K562 (cell line): ENCODE measurements around the gene MBOAT2. TPM values are rescaled to one million over a fixed set of nuclear protein-coding genes. Genes with fewer than 3 reads are reported as not detected.

Experiments used
- BMI1 ChIP-seq: fragments of 150-350 bp; IDR thresholded peaks from 2 replicates; pipeline ENCODE4 v1.6.1; 2014; ENCODE audit warnings: low read length
- ETS2 ChIP-seq: IDR thresholded peaks from 2 replicates; pipeline ENCODE4 v1.6.1; 2016; ENCODE audit warnings: borderline replicate concordance, missing genetic modification characterization, mild to moderate bottlenecking, moderate library complexity, missing compliant biosample characterization; ENCODE audit not compliant: poor library complexity, severe bottlenecking
- HMGN3 ChIP-seq: IDR thresholded peaks from 2 replicates; pipeline ENCODE4 v1.6.1; 2011; ENCODE audit warnings: borderline replicate concordance, low read depth, mild to moderate bottlenecking, mixed read lengths, low read length; ENCODE audit not compliant: insufficient read length; ENCODE audit errors: extremely low read depth
- KLF13 ChIP-seq: fragments of 450-650 bp; IDR thresholded peaks from 2 replicates; pipeline ENCODE4 v1.6.1; 2016; ENCODE audit warnings: missing genetic modification characterization, low read depth, mild to moderate bottlenecking, missing compliant biosample characterization, moderate library complexity, borderline replicate concordance
- MXD1 ChIP-seq: fragments of 250-450 bp; sonication (Bioruptor Pico); IDR thresholded peaks from 2 replicates; pipeline ENCODE4 v1.8.0; 2021; ENCODE audit warnings: borderline replicate concordance, mild to moderate bottlenecking, moderate library complexity; ENCODE audit not compliant: poor library complexity, severe bottlenecking
- PTTG1 ChIP-seq: fragments of 450-650 bp; IDR thresholded peaks from 2 replicates; pipeline ENCODE4 v1.6.1; 2016; ENCODE audit warnings: low read depth, mild to moderate bottlenecking, missing genetic modification characterization, missing compliant biosample characterization
- RNF219 ChIP-seq: fragments of 250-450 bp; sonication (Bioruptor Pico); IDR thresholded peaks from 2 replicates; pipeline ENCODE4 v1.5.0; 2022; ENCODE audit warnings: mild to moderate bottlenecking
- U2AF1 ChIP-seq: fragments of 200-400 bp; formaldehyde crosslinking; optimal IDR thresholded peaks from 2 replicates; pipeline ENCODE3; 2017; ENCODE audit warnings: mild to moderate bottlenecking, low read depth, low read length, moderate library complexity
- ZKSCAN3 ChIP-seq: fragments of 250-450 bp; sonication (Bioruptor Pico); IDR thresholded peaks from 2 replicates; pipeline ENCODE4 v1.4.0; 2020
- ZNF133 ChIP-seq: fragments of 250-450 bp; sonication (Bioruptor Pico); IDR thresholded peaks from 2 replicates; pipeline ENCODE4 v1.4.0; 2020; ENCODE audit warnings: mild to moderate bottlenecking
- ZNF212 ChIP-seq: fragments of 450-650 bp; formaldehyde crosslinking; IDR thresholded peaks from 2 replicates; pipeline ENCODE4 v1.4.0; 2020; ENCODE audit warnings: mild to moderate bottlenecking
- ZNF561 ChIP-seq: fragments of 450-650 bp; formaldehyde crosslinking; conservative IDR thresholded peaks from 2 replicates; pipeline ENCODE4 v1.4.0; 2020; ENCODE audit warnings: mild to moderate bottlenecking, moderate library complexity
- ZNF77 ChIP-seq: fragments of 250-450 bp; sonication (Bioruptor Pico); IDR thresholded peaks from 2 replicates; pipeline ENCODE4 v1.5.0; 2020
- polyA plus RNA-seq, 8 experiments: library from polyadenylated mRNA; depleted of rRNA in 4 of 8; stranded (reverse) in 5 of 8; unstranded in 3 of 8; fragments of >200 nt; fragmentation: Nextera tagmentation in 2 of 8; fragmentation: Illumina TruSeq in 1 of 8; extraction: Ambion mirVana in 2 of 8; extraction: Trizol in 1 of 8; gene quantifications; 2 replicates each; pipeline versions ENCODE4 v1.2.1 to v1.2.3, GENCODE V29; 2011 to 2014; ENCODE audit warnings: inconsistent platforms in 1 of 8, missing spikeins in 1 of 8
- total RNA-seq, 7 experiments: library from RNA; depleted of rRNA in 6 of 7; stranded (reverse); fragments of >200 nt in 6 of 7; fragmentation: Illumina TruSeq in 2 of 7; extraction: Trizol in 2 of 7; gene quantifications; 2 replicates each; pipeline versions ENCODE4 v1.2.1 to v1.2.3, GENCODE V29; 2011 to 2021; ENCODE audit warnings: low replicate concordance in 1 of 7

The MBOAT2 gene
- total and polyA plus RNA-seq, 9 of the 15 experiments (the other 6 are each of a cell fraction or from before 2014, with no cell fraction given) = 8.4 to 122 (median 27.6) TPM

GRCh38 chr2:8856176-8856575, 147.3 kb downstream of the MBOAT2 start (continued):
- TF ChIP-seq RNF219 (no peak), ZNF561 (CRISPR knock-in tag) (no peak), PTTG1 (tag) (no peak), ZNF77 (no peak), ZNF133 (CRISPR knock-in tag) (no peak), HMGN3 (no peak), ZKSCAN3 (CRISPR knock-in tag) (no peak), U2AF1 (no peak), KLF13 (tag) (no peak), BMI1 (no peak), MXD1 (CRISPR knock-in tag) (no peak), ETS2 (no peak), ZNF212 (no peak)
